SJCRH30 (cell line): Measurements from ENCODE around the gene OR6B1. TPM values are rescaled to one million over a fixed set of nuclear protein-coding genes. Genes with fewer than 3 reads are reported as not detected.
"Not testable (repeated sequence)": the region's sequence is repeated elsewhere in the genome, so short reads cannot be mapped to it uniquely, and the experiment has no call there.

Experiments used
- DNase-seq, 2 experiments: peaks; one replicate each; pipeline ENCODE4 v3.0.0-alpha.2; 2015 to 2020
- H3K27ac ChIP-seq: fragments of 250-450 bp; sonication (Bioruptor Pico); 2 replicates; pipeline ENCODE4 v1.5.1; 2020; ENCODE audit warnings: mild to moderate bottlenecking, moderate library complexity
- H3K27me3 ChIP-seq: fragments of 250-450 bp; sonication (Bioruptor Pico); 2 replicates; pipeline ENCODE4 v1.5.1; 2020; ENCODE audit warnings: mild to moderate bottlenecking, moderate library complexity
- H3K36me3 ChIP-seq: fragments of 250-450 bp; sonication (Bioruptor Pico); 2 replicates; pipeline ENCODE4 v1.5.1; 2020; ENCODE audit warnings: mild to moderate bottlenecking, moderate library complexity
- H3K4me1 ChIP-seq: fragments of 250-450 bp; sonication (Bioruptor Pico); 2 replicates; pipeline ENCODE4 v1.5.1; 2020; ENCODE audit warnings: mild to moderate bottlenecking, moderate library complexity
- H3K4me3 ChIP-seq: fragments of 250-450 bp; sonication (Bioruptor Pico); 2 replicates; pipeline ENCODE4 v1.5.1; 2020; ENCODE audit warnings: mild to moderate bottlenecking, moderate library complexity
- H3K9me3 ChIP-seq: fragments of 250-450 bp; sonication (Bioruptor Pico); replicated peaks from 2 replicates; pipeline ENCODE4 v1.5.1; 2020; ENCODE audit warnings: mild to moderate bottlenecking, moderate library complexity
- total RNA-seq: library from RNA; depleted of rRNA; stranded (reverse); fragments of >200 nt; shearing (Covaris generic); gene quantifications from 2 replicates; pipeline ENCODE4 v1.2.3, GENCODE V29; 2014; rRNA removed

Gene OR6B1
- total RNA-seq, 1 experiment from 2014 or later: not detected

- Histone ChIP-seq H3K27me3 (0 out of 2 replicates have a peak, but pooled peaks cover 3% of the 10 kb centered on the region), H3K4me3 (no peak within 1 kb of the TSS), H3K36me3 (no peaks in the 10 kb centered on the region), H3K4me1 (no peaks in the 10 kb centered on the region), H3K27ac (no peak within 1 kb of the TSS), H3K9me3 (peaks cover 3% of the 10 kb centered on the region; the same call in 1 of the 2 replicates)
- DNase-seq: no peak
Observed at GRCh38 chr7:144048648-144049047, 48.5 kb downstream of the OR6B1 start, which contains the start of gene OR2A5. TSS of gene OR2A5 (plus strand) at chr7:144048948. CDS start at chr7:144050402, 1,454 bp downstream.

GRCh38 chr7:144049491-144049890, 49.4 kb downstream of the OR6B1 start:
- DNase-seq: no peak
- Histone ChIP-seq H3K4me1 (no peaks in the 10 kb centered on the region), H3K36me3 (no peaks in the 10 kb centered on the region), H3K9me3 (peaks cover 3% of the 10 kb centered on the region; the same call in 1 of the 2 replicates), H3K27ac (no peak overlapping the region), H3K4me3 (no peak overlapping the region), H3K27me3 (peaks cover 3% of the 10 kb centered on the region; the same call in 1 of the 2 replicates)

GRCh38 chr7:144050093-144050492, 50.0 kb downstream of the OR6B1 start:
- no peaks in the 10 kb centered on the region for H3K9me3 ChIP-seq
- peaks cover 9% of the 10 kb centered on the region; the same call in 1 of the 2 replicates for H3K27me3 ChIP-seq
- no peak overlapping the region for H3K4me3 ChIP-seq
- H3K27ac ChIP-seq: no peak overlapping the region
- no peak for DNase-seq
- no peaks in the 10 kb centered on the region for H3K36me3 ChIP-seq
- H3K4me1 ChIP-seq: no peaks in the 10 kb centered on the region

GRCh38 chr7:144050884-144051283, 50.8 kb downstream of the OR6B1 start:
- not testable (repeated sequence) for DNase-seq
- H3K27me3 ChIP-seq: peaks cover 10% of the 10 kb centered on the region; the same call in 1 of the 2 replicates

GRCh38 chr7:144057954-144058353, 57.8 kb downstream of the OR6B1 start:
- Histone ChIP-seq H3K36me3 (no peaks in the 10 kb centered on the region), H3K4me3 (no peak overlapping the region), H3K4me1 (no peaks in the 10 kb centered on the region), H3K9me3 (no peaks in the 10 kb centered on the region), H3K27me3 (peaks cover 7% of the 10 kb centered on the region; the same call in 1 of the 2 replicates), H3K27ac (no peak overlapping the region)
- no peak for DNase-seq

More at GRCh38 chr7:144050884-144051283, 50.8 kb downstream of the OR6B1 start:
- not testable (repeated sequence) for H3K4me3 ChIP-seq, H3K4me1 ChIP-seq, H3K9me3 ChIP-seq, H3K27ac ChIP-seq, H3K36me3 ChIP-seq

Other genes with a start within 250 kb of the OR6B1 start
- gene CTAGE6, start 242.6 kb upstream of the OR6B1 start, total RNA-seq: not detected in 2 replicates
- gene TCAF1, start 98.1 kb upstream of the OR6B1 start, total RNA-seq: 69.1 and 72.2 TPM in 2 replicates
- not detected in 2 replicates for gene OR2F2, start 65.1 kb upstream of the OR6B1 start, total RNA-seq
- gene OR2F1, start 45.5 kb upstream of the OR6B1 start, total RNA-seq: not detected in 2 replicates
- not detected in 2 replicates for gene OR2A5, start 48.6 kb downstream of the OR6B1 start, total RNA-seq
- not detected in 2 replicates for gene OR2A25, start 69.5 kb downstream of the OR6B1 start, total RNA-seq
- gene OR2A12, start 86.0 kb downstream of the OR6B1 start, total RNA-seq: not detected in 2 replicates
- gene OR2A2, start 109.3 kb downstream of the OR6B1 start, total RNA-seq: not detected in 2 replicates
- gene OR2A14, start 122.9 kb downstream of the OR6B1 start, total RNA-seq: not detected in 2 replicates
- gene CTAGE4, start 183.1 kb downstream of the OR6B1 start, total RNA-seq: not detected in 2 replicates
- gene ARHGEF35, start 195.5 kb downstream of the OR6B1 start, total RNA-seq: not detected in 2 replicates
- not detected in 2 replicates for gene OR2A42, start 239.3 kb downstream of the OR6B1 start, total RNA-seq